NCI-H748 (cell line): Measurements from ENCODE around the gene TBC1D17.

Source experiments
- DNase-seq: peaks from one replicate; lab custom pipeline; 2025; ENCODE audit not compliant: unreplicated experiment; lab: John Stamatoyannopoulos, UW

TBC1D17 gene

GRCh38 chr19:49875857-49876421, 1.6 kb upstream of the TBC1D17 start:
- peak; percentile 73 for DNase-seq

- peak; percentile 100 for DNase-seq
Observed at GRCh38 chr19:49876422-49877019, 981 bp upstream of the TBC1D17 start.

GRCh38 chr19:49877879-49878743, 609 bp downstream of the TBC1D17 start:
- peak; percentile 98 for DNase-seq

- no peak for DNase-seq
Observed at GRCh38 chr19:49878744-49879070, 1.2 kb downstream of the TBC1D17 start.

GRCh38 chr19:49879243-49879963, 1.9 kb downstream of the TBC1D17 start:
- DNase-seq: no peak

GRCh38 chr19:49880162-49880869, 2.8 kb downstream of the TBC1D17 start:
- DNase-seq: no peak

GRCh38 chr19:49881186-49881585, 3.7 kb downstream of the TBC1D17 start:
- DNase-seq: no peak

GRCh38 chr19:49881672-49882394, 4.3 kb downstream of the TBC1D17 start:
- DNase-seq: no peak

GRCh38 chr19:49882643-49883042, 5.1 kb downstream of the TBC1D17 start:
- no peak for DNase-seq

GRCh38 chr19:49883094-49883493, 5.6 kb downstream of the TBC1D17 start:
- no peak for DNase-seq

- no peak for DNase-seq
Observed at GRCh38 chr19:49884109-49884508, 6.6 kb downstream of the TBC1D17 start.

GRCh38 chr19:49884760-49885159, 7.3 kb downstream of the TBC1D17 start:
- DNase-seq: no peak

- DNase-seq: no peak
Observed at GRCh38 chr19:49887037-49887664, 9.6 kb downstream of the TBC1D17 start.

GRCh38 chr19:49887665-49888509, 10.4 kb downstream of the TBC1D17 start:
- DNase-seq: peak; percentile 83

GRCh38 chr19:49888510-49888824, 11.0 kb downstream of the TBC1D17 start:
- DNase-seq: peak; percentile 79

- DNase-seq: no peak
Observed at GRCh38 chr19:49889038-49889686, 11.7 kb downstream of the TBC1D17 start.

GRCh38 chr19:49889687-49890348, 12.3 kb downstream of the TBC1D17 start:
- DNase-seq: peak; percentile 81
